CD4-positive, alpha-beta T cell treated with Interleukin-10 for 1 hour (primary cell): Measurements from ENCODE around the gene CGAS.
"Not testable (repeated sequence)": the region's sequence is repeated elsewhere in the genome, so short reads cannot be mapped to it uniquely, and the experiment has no call there.

Experiments
- DNase-seq: peaks from one replicate; pipeline ENCODE4 v3.0.0-alpha.2; 2020

CGAS gene

GRCh38 chr6:73452107-73452461 lies at the start of gene CGAS:
Gene CGAS, minus strand, starts transcription at chr6:73452297. Its CDS starts 116 bp downstream, at chr6:73452181.
- DNase-seq = peak; percentile 88

GRCh38 chr6:73497915-73498314 lies 45.8 kb upstream of the CGAS start:
- DNase-seq = no peak

- no peak for DNase-seq
These were observed 39.3 kb upstream of the CGAS start for GRCh38 chr6:73491377-73491776.

- no peak for DNase-seq
These were observed 35.4 kb upstream of the CGAS start for GRCh38 chr6:73487473-73487872.

GRCh38 chr6:73484438-73484837 lies 32.3 kb upstream of the CGAS start:
- no peak for DNase-seq

- DNase-seq = no peak
These were observed 29.9 kb upstream of the CGAS start for GRCh38 chr6:73481969-73482368.

- DNase-seq = no peak
These were observed 25.3 kb upstream of the CGAS start for GRCh38 chr6:73477407-73477806.

GRCh38 chr6:73476723-73477122 lies 24.6 kb upstream of the CGAS start:
- no peak for DNase-seq

GRCh38 chr6:73471686-73472290 lies 19.7 kb upstream of the CGAS start:
- no peak for DNase-seq

- DNase-seq = peak; percentile 89
These were observed 9.6 kb upstream of the CGAS start, which contains the start of gene MTO1 for GRCh38 chr6:73461537-73462350. Gene MTO1, plus strand, starts transcription at chr6:73461737. Its CDS starts 118 bp downstream, at chr6:73461855.

GRCh38 chr6:73460056-73460455 lies 8.0 kb upstream of the CGAS start:
- DNase-seq = no peak

- not testable (repeated sequence) for DNase-seq
These were observed 7.4 kb upstream of the CGAS start for GRCh38 chr6:73459474-73459873.

GRCh38 chr6:73455865-73456629 lies 4.0 kb upstream of the CGAS start:
- DNase-seq = no peak

- peak; percentile 41 for DNase-seq
These were observed 632 bp downstream of the CGAS start for GRCh38 chr6:73451223-73452106.

GRCh38 chr6:73443555-73443954 lies 8.5 kb downstream of the CGAS start:
- no peak for DNase-seq

GRCh38 chr6:73435236-73435635 lies 16.9 kb downstream of the CGAS start:
- no peak for DNase-seq

- no peak for DNase-seq
These were observed 30.6 kb downstream of the CGAS start for GRCh38 chr6:73421534-73421933.

- DNase-seq = no peak
These were observed 33.9 kb downstream of the CGAS start for GRCh38 chr6:73418081-73418741.

GRCh38 chr6:73413102-73413501 lies 39.0 kb downstream of the CGAS start:
- DNase-seq = no peak

GRCh38 chr6:73409395-73409794 lies 42.7 kb downstream of the CGAS start:
- no peak for DNase-seq

GRCh38 chr6:73400656-73401055 lies 51.4 kb downstream of the CGAS start:
- no peak for DNase-seq

- no peak for DNase-seq
These were observed 56.2 kb downstream of the CGAS start for GRCh38 chr6:73395875-73396274.
